ENCODE results near the gene SLC24A1.

Gene SLC24A1

DNA sequence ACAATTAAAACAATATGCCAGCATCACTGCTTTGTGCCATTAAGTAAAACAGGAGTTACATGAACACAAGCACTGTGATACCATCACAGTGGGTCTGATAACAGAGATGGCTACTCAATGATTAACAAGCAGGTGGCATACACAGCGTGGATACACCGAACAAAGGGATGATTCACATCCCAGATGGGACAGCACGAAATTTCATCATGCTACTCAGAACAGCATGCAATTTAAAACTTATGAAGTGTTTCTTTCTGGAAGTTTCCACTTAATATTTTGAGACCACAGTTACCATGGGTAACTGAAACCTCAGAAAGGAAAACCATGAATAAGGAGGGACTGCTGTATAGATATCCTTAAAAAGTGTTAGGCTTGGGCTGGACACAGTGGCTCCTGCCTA is 44.5 kb downstream of the SLC24A1 start:
- H3K27ac ChIP-seq (ENCODE audit: low read depth in 2 of 2, low read length in 2 of 2) = no peak overlapping the region
- no peaks in the 10 kb centered on the region for H3K9me3 ChIP-seq (ENCODE audit: control insufficient read depth in 2 of 2, low read length in 2 of 2)
- no peaks in the 10 kb centered on the region for H3K27me3 ChIP-seq (ENCODE audit: control insufficient read depth in 2 of 2, insufficient read depth in 2 of 2, low read length in 2 of 2)
- no peaks in the 10 kb centered on the region for H3K4me1 ChIP-seq (ENCODE audit: control insufficient read depth in 2 of 2, insufficient read depth in 2 of 2, low read length in 2 of 2)
- peaks cover 23 to 30% of the 10 kb centered on the region in 2 donors for H3K36me3 ChIP-seq (ENCODE audit: control insufficient read depth in 2 of 2, insufficient read depth in 2 of 2, low read length in 2 of 2)
- no peak overlapping the region for H3K9ac ChIP-seq (ENCODE audit: low read depth in 1 of 2, low read length in 2 of 2)
- no peak overlapping the region for H3K4me3 ChIP-seq (ENCODE audit: low read length in 2 of 2)

DNA sequence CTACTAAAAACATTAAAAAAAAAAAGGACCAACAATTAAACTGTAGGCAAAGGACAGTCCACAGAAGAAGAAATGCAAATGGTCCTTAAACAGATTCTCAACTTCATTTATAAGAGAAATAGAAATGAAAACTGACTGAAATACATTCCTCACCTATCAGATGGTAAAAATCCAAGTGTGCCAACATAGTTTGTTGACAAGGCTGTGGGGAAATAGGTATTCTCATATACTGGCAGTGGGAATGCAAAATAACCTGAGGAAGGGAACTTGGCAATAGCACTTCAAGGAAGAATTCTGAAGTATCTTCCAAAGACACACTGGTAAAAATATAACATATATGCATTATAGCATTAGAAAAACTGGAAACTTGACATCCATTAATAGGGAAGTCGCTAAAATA is 53.8 kb downstream of the SLC24A1 start:
- Histone ChIP-seq H3K27ac (ENCODE audit: low read depth in 2 of 2, low read length in 2 of 2) (no peak overlapping the region), H3K4me1 (ENCODE audit: control insufficient read depth in 2 of 2, insufficient read depth in 2 of 2, low read length in 2 of 2) (no peaks in the 10 kb centered on the region), H3K27me3 (ENCODE audit: control insufficient read depth in 2 of 2, insufficient read depth in 2 of 2, low read length in 2 of 2) (no peaks in the 10 kb centered on the region), H3K4me3 (ENCODE audit: low read length in 2 of 2) (no peak overlapping the region), H3K36me3 (ENCODE audit: control insufficient read depth in 2 of 2, insufficient read depth in 2 of 2, low read length in 2 of 2) (peaks cover 0 to 13% of the 10 kb centered on the region in 2 donors), H3K9ac (ENCODE audit: low read depth in 1 of 2, low read length in 2 of 2) (no peak overlapping the region), H3K9me3 (ENCODE audit: control insufficient read depth in 2 of 2, low read length in 2 of 2) (no peaks in the 10 kb centered on the region)

DNA sequence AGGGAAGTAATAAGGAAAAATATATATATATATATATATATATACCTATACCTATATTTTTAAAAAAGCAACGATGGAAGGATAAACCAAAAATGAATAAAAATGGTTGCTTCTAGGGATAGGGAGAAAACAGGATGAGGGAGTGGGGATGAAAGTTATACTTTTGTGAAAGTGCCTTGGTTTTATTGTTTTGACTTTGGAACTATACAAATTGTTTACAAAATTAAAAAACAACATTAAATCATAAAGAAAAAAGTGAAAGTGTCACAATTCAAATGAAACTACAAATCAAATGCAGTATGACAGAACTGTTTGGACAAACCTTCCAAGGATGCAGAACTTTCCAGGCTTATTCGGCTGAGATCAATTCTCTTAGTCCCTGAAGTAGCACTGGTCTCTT is 54.4 kb downstream of the SLC24A1 start:
- peaks cover 0 to 10% of the 10 kb centered on the region in 2 donors for H3K36me3 ChIP-seq (ENCODE audit: control insufficient read depth in 2 of 2, insufficient read depth in 2 of 2, low read length in 2 of 2)
- H3K27ac ChIP-seq (ENCODE audit: low read depth in 2 of 2, low read length in 2 of 2) = no peak overlapping the region
- H3K4me3 ChIP-seq (ENCODE audit: low read length in 2 of 2) = no peak overlapping the region
- H3K4me1 ChIP-seq (ENCODE audit: control insufficient read depth in 2 of 2, insufficient read depth in 2 of 2, low read length in 2 of 2) = no peaks in the 10 kb centered on the region
- no peak overlapping the region for H3K9ac ChIP-seq (ENCODE audit: low read depth in 1 of 2, low read length in 2 of 2)
- no peaks in the 10 kb centered on the region for H3K9me3 ChIP-seq (ENCODE audit: control insufficient read depth in 2 of 2, low read length in 2 of 2)
- no peaks in the 10 kb centered on the region for H3K27me3 ChIP-seq (ENCODE audit: control insufficient read depth in 2 of 2, insufficient read depth in 2 of 2, low read length in 2 of 2)

DNA sequence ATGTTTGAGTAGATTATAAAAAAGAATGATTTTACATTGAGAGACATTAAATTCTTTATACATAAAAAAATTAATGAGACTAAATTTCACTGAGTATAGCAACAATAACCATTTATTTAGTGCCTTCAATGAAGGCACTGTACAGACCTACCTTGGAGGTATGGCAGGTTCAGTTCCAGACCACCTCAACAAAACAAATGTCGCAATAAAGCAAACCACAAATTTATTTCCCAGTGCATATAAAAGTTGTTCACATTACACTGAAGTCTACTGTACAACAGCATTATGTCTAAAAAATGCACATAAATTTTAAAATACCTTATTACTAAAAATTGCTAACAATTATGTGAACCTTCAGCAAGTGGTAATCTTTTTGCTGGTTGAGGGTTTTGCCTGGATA is 58.8 kb downstream of the SLC24A1 start:
- no peak overlapping the region for H3K4me3 ChIP-seq (ENCODE audit: low read length in 2 of 2)
- no peak overlapping the region for H3K9ac ChIP-seq (ENCODE audit: low read depth in 1 of 2, low read length in 2 of 2)
- H3K27me3 ChIP-seq (ENCODE audit: control insufficient read depth in 2 of 2, insufficient read depth in 2 of 2, low read length in 2 of 2) = no peaks in the 10 kb centered on the region
- no peak overlapping the region for H3K27ac ChIP-seq (ENCODE audit: low read depth in 2 of 2, low read length in 2 of 2)
- peaks cover 0 to 1% of the 10 kb centered on the region in 2 donors for H3K36me3 ChIP-seq (ENCODE audit: control insufficient read depth in 2 of 2, insufficient read depth in 2 of 2, low read length in 2 of 2)
- no peaks in the 10 kb centered on the region for H3K4me1 ChIP-seq (ENCODE audit: control insufficient read depth in 2 of 2, insufficient read depth in 2 of 2, low read length in 2 of 2)
- H3K9me3 ChIP-seq (ENCODE audit: control insufficient read depth in 2 of 2, low read length in 2 of 2) = no peaks in the 10 kb centered on the region

DNA sequence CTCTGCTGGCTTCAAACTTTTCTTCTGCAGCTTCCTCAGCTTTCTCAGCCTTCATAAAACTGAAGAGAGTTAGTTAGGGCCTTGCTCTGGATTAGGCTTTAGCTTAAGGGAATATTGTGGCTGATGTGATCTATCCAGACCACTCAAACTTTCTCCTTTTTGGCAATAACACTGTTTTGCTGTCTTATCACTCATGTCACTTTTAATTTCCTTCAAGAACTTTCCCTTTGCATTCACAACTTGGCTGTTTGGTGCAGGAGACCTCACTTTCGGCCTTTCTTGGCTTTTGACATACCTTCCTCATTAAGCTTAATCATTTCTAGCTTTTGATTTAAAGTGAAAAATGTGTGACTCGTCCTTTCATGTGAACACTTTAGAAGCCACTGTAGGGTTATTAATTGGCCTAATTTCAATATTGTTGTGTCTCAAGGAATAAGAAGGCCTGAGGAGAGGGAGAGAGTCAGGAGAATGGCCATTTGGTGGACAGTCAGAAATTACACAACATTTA is 60.7 kb downstream of the SLC24A1 start:
- Histone ChIP-seq H3K27ac (ENCODE audit: low read depth in 2 of 2, low read length in 2 of 2) (no peak overlapping the region), H3K27me3 (ENCODE audit: control insufficient read depth in 2 of 2, insufficient read depth in 2 of 2, low read length in 2 of 2) (no peaks in the 10 kb centered on the region), H3K36me3 (ENCODE audit: control insufficient read depth in 2 of 2, insufficient read depth in 2 of 2, low read length in 2 of 2) (no peaks in the 10 kb centered on the region), H3K4me3 (ENCODE audit: low read length in 2 of 2) (no peak overlapping the region), H3K9me3 (ENCODE audit: control insufficient read depth in 2 of 2, low read length in 2 of 2) (no peaks in the 10 kb centered on the region), H3K9ac (ENCODE audit: low read depth in 1 of 2, low read length in 2 of 2) (no peak overlapping the region), H3K4me1 (ENCODE audit: control insufficient read depth in 2 of 2, insufficient read depth in 2 of 2, low read length in 2 of 2) (no peaks in the 10 kb centered on the region)

DNA sequence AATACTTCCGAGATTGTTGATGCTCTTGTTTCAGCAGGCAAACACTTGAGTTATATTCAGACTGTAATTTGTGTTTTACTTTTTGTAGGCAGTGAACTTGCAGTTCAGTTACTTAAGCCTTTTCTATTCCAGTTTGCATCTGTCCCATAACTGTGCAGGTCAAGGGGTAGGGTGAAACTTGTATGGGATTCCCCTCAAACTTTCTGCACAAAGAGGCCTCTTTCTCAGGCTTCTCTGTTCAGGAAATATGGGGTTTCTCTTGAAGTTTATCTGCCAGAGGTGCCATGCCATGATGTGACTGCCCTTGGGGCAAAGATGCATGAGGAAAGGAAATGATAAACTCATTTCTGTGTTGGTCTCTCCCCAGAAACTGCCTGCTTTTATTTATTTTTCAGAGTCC is 66.7 kb downstream of the SLC24A1 start:
- Histone ChIP-seq H3K4me1 (ENCODE audit: control insufficient read depth in 2 of 2, insufficient read depth in 2 of 2, low read length in 2 of 2) (no peaks in the 10 kb centered on the region), H3K9me3 (ENCODE audit: control insufficient read depth in 2 of 2, low read length in 2 of 2) (no peaks in the 10 kb centered on the region), H3K9ac (ENCODE audit: low read depth in 1 of 2, low read length in 2 of 2) (no peak overlapping the region), H3K4me3 (ENCODE audit: low read length in 2 of 2) (no peak overlapping the region), H3K27ac (ENCODE audit: low read depth in 2 of 2, low read length in 2 of 2) (no peak overlapping the region), H3K27me3 (ENCODE audit: control insufficient read depth in 2 of 2, insufficient read depth in 2 of 2, low read length in 2 of 2) (no peaks in the 10 kb centered on the region), H3K36me3 (ENCODE audit: control insufficient read depth in 2 of 2, insufficient read depth in 2 of 2, low read length in 2 of 2) (peaks cover 18 to 20% of the 10 kb centered on the region in 2 donors)

DNA sequence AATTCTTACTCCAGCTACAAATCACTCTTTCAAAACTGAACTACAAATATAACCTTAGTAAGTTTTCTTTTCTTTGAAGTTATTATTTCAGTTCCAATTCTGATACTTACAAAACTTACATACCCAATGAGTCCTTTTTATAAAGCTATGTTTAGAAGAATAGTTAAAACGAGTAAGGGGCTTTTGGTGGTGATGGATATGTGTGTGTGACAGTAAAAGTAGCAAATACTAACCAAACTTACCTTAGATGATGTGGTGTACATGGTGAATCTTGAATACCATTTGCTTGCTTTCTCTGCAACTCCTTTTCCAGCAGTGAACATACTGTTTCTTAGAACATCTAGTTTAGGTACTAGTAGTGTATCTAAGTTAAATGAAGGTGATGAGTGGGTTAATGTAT is 68.4 kb downstream of the SLC24A1 start:
- no peak overlapping the region for H3K9ac ChIP-seq (ENCODE audit: low read depth in 1 of 2, low read length in 2 of 2)
- H3K27ac ChIP-seq (ENCODE audit: low read depth in 2 of 2, low read length in 2 of 2) = no peak overlapping the region
- no peaks in the 10 kb centered on the region for H3K27me3 ChIP-seq (ENCODE audit: control insufficient read depth in 2 of 2, insufficient read depth in 2 of 2, low read length in 2 of 2)
- no peaks in the 10 kb centered on the region for H3K9me3 ChIP-seq (ENCODE audit: control insufficient read depth in 2 of 2, low read length in 2 of 2)
- H3K4me3 ChIP-seq (ENCODE audit: low read length in 2 of 2) = no peak overlapping the region
- H3K36me3 ChIP-seq (ENCODE audit: control insufficient read depth in 2 of 2, insufficient read depth in 2 of 2, low read length in 2 of 2) = peaks cover 20 to 22% of the 10 kb centered on the region in 2 donors
- no peaks in the 10 kb centered on the region for H3K4me1 ChIP-seq (ENCODE audit: control insufficient read depth in 2 of 2, insufficient read depth in 2 of 2, low read length in 2 of 2)

DNA sequence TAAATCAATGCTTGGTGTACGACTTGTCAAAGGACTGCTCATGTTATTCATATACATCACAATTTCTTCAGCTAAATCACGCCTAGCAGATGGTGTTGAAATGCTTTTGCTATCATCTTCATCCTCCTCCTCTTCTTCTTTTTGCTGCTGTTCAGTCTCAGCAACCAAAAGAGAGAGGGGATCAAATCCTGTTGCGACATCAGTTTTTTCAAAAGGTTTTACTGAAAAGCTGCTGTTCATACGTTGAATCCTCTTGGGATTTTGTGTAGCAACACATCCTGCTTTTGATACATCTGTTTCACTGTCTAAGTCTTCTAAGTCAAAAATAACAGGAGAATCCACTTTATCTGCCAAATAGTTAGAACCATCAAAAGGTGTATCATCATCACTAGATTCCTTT is 69.0 kb downstream of the SLC24A1 start:
- Histone ChIP-seq H3K9me3 (ENCODE audit: control insufficient read depth in 2 of 2, low read length in 2 of 2) (no peaks in the 10 kb centered on the region), H3K36me3 (ENCODE audit: control insufficient read depth in 2 of 2, insufficient read depth in 2 of 2, low read length in 2 of 2) (peaks cover 20 to 27% of the 10 kb centered on the region in 2 donors)

DNA sequence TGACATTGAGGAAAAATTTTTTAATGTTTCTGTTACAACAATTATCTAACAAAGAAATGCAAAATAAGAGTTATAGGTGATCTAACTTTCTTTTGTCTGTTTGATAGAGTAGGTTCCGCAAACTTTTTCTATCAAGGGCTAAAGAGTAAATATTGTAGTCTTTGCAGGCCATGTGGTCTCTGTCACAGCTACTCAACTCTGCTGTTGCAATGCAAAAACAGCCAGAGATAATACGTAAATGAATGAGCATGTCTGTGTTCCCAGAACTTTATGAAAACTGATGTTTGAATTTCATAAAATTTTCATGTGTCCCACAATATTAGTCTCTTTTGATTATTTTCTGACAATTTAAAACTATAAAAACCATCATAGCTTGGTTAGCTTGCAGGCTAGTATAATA is 73.3 kb downstream of the SLC24A1 start:
- H3K36me3 ChIP-seq (ENCODE audit: control insufficient read depth in 2 of 2, insufficient read depth in 2 of 2, low read length in 2 of 2) = peaks cover 20 to 27% of the 10 kb centered on the region in 2 donors
- no peaks in the 10 kb centered on the region for H3K4me1 ChIP-seq (ENCODE audit: control insufficient read depth in 2 of 2, insufficient read depth in 2 of 2, low read length in 2 of 2)
- H3K27me3 ChIP-seq (ENCODE audit: control insufficient read depth in 2 of 2, insufficient read depth in 2 of 2, low read length in 2 of 2) = no peaks in the 10 kb centered on the region
- no peaks in the 10 kb centered on the region for H3K9me3 ChIP-seq (ENCODE audit: control insufficient read depth in 2 of 2, low read length in 2 of 2)
- H3K4me3 ChIP-seq (ENCODE audit: low read length in 2 of 2) = no peak overlapping the region
- no peak overlapping the region for H3K27ac ChIP-seq (ENCODE audit: low read depth in 2 of 2, low read length in 2 of 2)
- no peak overlapping the region for H3K9ac ChIP-seq (ENCODE audit: low read depth in 1 of 2, low read length in 2 of 2)

More for the DNA sequence above, 69.0 kb downstream of the SLC24A1 start:
- Histone ChIP-seq H3K9ac (ENCODE audit: low read depth in 1 of 2, low read length in 2 of 2) (no peak overlapping the region), H3K4me1 (ENCODE audit: control insufficient read depth in 2 of 2, insufficient read depth in 2 of 2, low read length in 2 of 2) (no peaks in the 10 kb centered on the region), H3K27me3 (ENCODE audit: control insufficient read depth in 2 of 2, insufficient read depth in 2 of 2, low read length in 2 of 2) (no peaks in the 10 kb centered on the region), H3K27ac (ENCODE audit: low read depth in 2 of 2, low read length in 2 of 2) (no peak overlapping the region), H3K4me3 (ENCODE audit: low read length in 2 of 2) (no peak overlapping the region)
